Keratinocyte (primary cell): Measurements from ENCODE around the gene TSPAN10. TPM values are rescaled to one million over a fixed set of nuclear protein-coding genes. Genes with fewer than 3 reads are reported as not detected.

Experiments used
- DNase-seq: peaks from one replicate; pipeline ENCODE4 v3.0.0-alpha.2; 2011; ENCODE audit warnings: low read depth, missing footprints, low spot score
- FAIRE-seq: peaks from 2 replicates; lab custom pipeline; 2011; peaks lifted over from hg19 to GRCh38; lab: Jason Lieb, UNC
- H2AFZ ChIP-seq: 2 replicates; pipeline ENCODE4 v1.6.0; 2012; ENCODE audit warnings: low read length, control low read depth, inconsistent platforms; ENCODE audit not compliant: control insufficient read depth
- H3K27ac ChIP-seq: 2 replicates; pipeline ENCODE4 v1.5.1; 2011; ENCODE audit warnings: low read length; ENCODE audit not compliant: control insufficient read depth, insufficient read depth
- H3K27me3 ChIP-seq: 3 replicates; pipeline ENCODE4 v1.6.0; 2011; ENCODE audit warnings: low read length; ENCODE audit not compliant: control insufficient read depth, insufficient read depth; ENCODE audit errors: extremely low read depth
- H3K36me3 ChIP-seq, 2 experiments: 2 replicates in 1 of 2; 3 replicates in 1 of 2; pipeline ENCODE4 v1.5.1; 2011; ENCODE audit warnings: low read length in 2 of 2, mild to moderate bottlenecking in 1 of 2; ENCODE audit not compliant: control insufficient read depth in 2 of 2, insufficient read depth in 2 of 2; ENCODE audit errors: extremely low read depth in 1 of 2
- H3K4me1 ChIP-seq: 3 replicates; pipeline ENCODE4 v1.5.1; 2011; ENCODE audit warnings: low read length; ENCODE audit not compliant: control insufficient read depth, insufficient read depth; ENCODE audit errors: extremely low read depth
- H3K4me2 ChIP-seq: 3 replicates; pipeline ENCODE4 v1.6.0; 2011; ENCODE audit warnings: low read depth, low read length; ENCODE audit not compliant: control insufficient read depth, insufficient read depth; ENCODE audit errors: extremely low read depth
- H3K4me3 ChIP-seq, 3 experiments: fragments of 200-600 bp in 1 of 3; sonication (generic) in 1 of 3; 2 replicates in 2 of 3; 3 replicates in 1 of 3; pipeline ENCODE4 v1.5.1; 2011 to 2016; ENCODE audit warnings: low read length in 3 of 3, mild to moderate bottlenecking in 3 of 3, control low read depth in 2 of 3, inconsistent platforms in 1 of 3, low read depth in 1 of 3, mixed read lengths in 1 of 3, mixed run types in 1 of 3, moderate library complexity in 1 of 3; ENCODE audit not compliant: control insufficient read depth in 2 of 3, insufficient read depth in 2 of 3; ENCODE audit errors: extremely low read depth in 1 of 3
- H3K79me2 ChIP-seq: 2 replicates; pipeline ENCODE4 v1.6.0; 2012; ENCODE audit warnings: low read length; ENCODE audit not compliant: control insufficient read depth, insufficient read depth
- H3K9ac ChIP-seq: 3 replicates; pipeline ENCODE4 v1.6.0; 2011; ENCODE audit warnings: low read length; ENCODE audit not compliant: control insufficient read depth, insufficient read depth; ENCODE audit errors: extremely low read depth
- H3K9me1 ChIP-seq: 3 replicates; pipeline ENCODE4 v1.6.0; 2011; ENCODE audit warnings: low read length; ENCODE audit not compliant: control insufficient read depth, insufficient read depth; ENCODE audit errors: extremely low read depth
- H3K9me3 ChIP-seq: 2 replicates; pipeline ENCODE4 v1.5.1; 2012; ENCODE audit warnings: low read depth, low read length; ENCODE audit not compliant: control insufficient read depth
- H4K20me1 ChIP-seq: 3 replicates; pipeline ENCODE4 v1.6.0; 2011; ENCODE audit warnings: low read length; ENCODE audit not compliant: control insufficient read depth, insufficient read depth; ENCODE audit errors: extremely low read depth
- CTCF ChIP-seq, 3 experiments: IDR thresholded peaks in 1 of 3; conservative IDR thresholded peaks in 1 of 3; optimal IDR thresholded peaks in 1 of 3; 2 replicates in 2 of 3; 3 replicates in 1 of 3; pipeline versions ENCODE3 to v1.5.1; 2011; ENCODE audit warnings: low read length in 3 of 3, mild to moderate bottlenecking in 3 of 3, moderate library complexity in 2 of 3, control low read depth in 1 of 3, inconsistent platforms in 1 of 3; ENCODE audit not compliant: insufficient read depth in 2 of 3; ENCODE audit errors: extremely low read depth in 1 of 3
- EZH2 ChIP-seq: IDR thresholded peaks from one replicate; pipeline ENCODE4 v1.6.1; 2012; ENCODE audit warnings: inconsistent platforms, mild to moderate bottlenecking, low read length, moderate library complexity
- dilution Hi-C: fragments of 300-500 bp; cut with MboI; formaldehyde crosslinking; loops from one replicate; pipeline ENCODE4 v1.7.0; 2020; ENCODE audit warnings: low sequenced_read_pairs; ENCODE audit not compliant: extremely low pct_ligation_motif_present
- polyA plus RNA-seq, 5 experiments: library from polyadenylated mRNA; depleted of rRNA in 3 of 5; stranded (reverse) in 3 of 5; stranded (forward) in 1 of 5; unstranded in 1 of 5; fragments of >200 nt; gene quantifications; 1 replicate in 1 of 5; 2 replicates in 3 of 5; 3 replicates in 1 of 5; pipeline versions ENCODE4 v1.2.1 to v1.2.3, GENCODE V29; 2011 to 2012; ENCODE audit warnings: missing spikeins in 2 of 5, low read depth in 1 of 5, low replicate concordance in 1 of 5

The TSPAN10 gene
- polyA plus RNA-seq, 1 donor (not counting 4 experiments of a cell fraction or from before 2014, with no cell fraction given): 0.89 TPM

DNA sequence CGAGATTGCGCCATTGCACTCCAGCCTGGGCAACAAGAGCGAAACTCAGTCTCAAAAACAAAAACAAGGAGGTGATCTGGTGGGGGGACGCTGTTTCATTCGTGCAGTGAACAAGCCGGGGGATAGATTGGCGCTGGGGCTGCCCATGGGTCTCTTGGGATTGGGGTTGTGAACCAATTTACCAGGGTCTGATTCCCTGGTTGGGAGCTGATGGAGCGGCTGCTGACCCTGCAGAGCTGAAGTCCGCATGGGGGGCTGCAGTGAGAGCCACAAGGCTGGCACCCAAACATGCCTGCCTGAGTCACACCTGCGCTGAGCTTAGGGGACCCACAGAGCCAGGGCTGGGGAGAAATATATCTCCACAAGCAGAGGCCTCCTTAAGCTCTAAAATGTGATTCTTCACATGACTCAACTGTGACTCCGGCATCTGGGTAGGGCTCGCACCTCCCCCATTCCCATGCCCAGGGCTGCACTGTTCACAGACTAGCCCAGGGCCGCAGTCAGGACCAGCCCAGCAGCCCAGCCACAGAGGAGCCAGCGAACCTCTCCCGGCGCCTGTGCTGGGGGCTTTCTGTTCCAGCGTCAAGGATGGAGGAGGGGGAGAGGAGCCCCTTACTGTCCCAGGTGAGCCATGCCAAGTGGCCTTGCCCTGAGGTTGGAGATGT lies 5.0 kb downstream of the TSPAN10 start:
- TF ChIP-seq CTCF (optimal IDR thresholded peaks at IDR 0.05 in 1 of 3, IDR thresholded peaks at IDR 0.05 in 1 of 3, conservative IDR thresholded peaks at IDR 0.05 in 1 of 3; ENCODE audit: extremely low read depth in 1 of 3, insufficient read depth in 2 of 3, low read length in 3 of 3) (no peak), EZH2 (no peak)
- H4K20me1 ChIP-seq: peaks cover under 1% of the 10 kb centered on the region
- peaks cover 17% of the 10 kb centered on the region for H3K4me1 ChIP-seq
- H3K79me2 ChIP-seq: no peaks in the 10 kb centered on the region
- H3K4me3 ChIP-seq: peak overlapping the region in 1 of 3 experiments; percentile 16
- no peaks in the 10 kb centered on the region for H3K9me3 ChIP-seq
- FAIRE-seq: peak; percentile 44
- dilution Hi-C loops: no loop called here
- peaks cover 0 to 3% of the 10 kb centered on the region in 2 experiments for H3K36me3 ChIP-seq
- DNase-seq: peak; percentile 69
- H3K9ac ChIP-seq: peak overlapping the region; percentile 42
- peak overlapping the region; percentile 34 for H3K4me2 ChIP-seq
- no peaks in the 10 kb centered on the region for H3K9me1 ChIP-seq
- H2AFZ ChIP-seq: peak overlapping the region; percentile 36
- H3K27me3 ChIP-seq: peaks cover 4% of the 10 kb centered on the region
- peak overlapping the region; percentile 19 for H3K27ac ChIP-seq

DNA sequence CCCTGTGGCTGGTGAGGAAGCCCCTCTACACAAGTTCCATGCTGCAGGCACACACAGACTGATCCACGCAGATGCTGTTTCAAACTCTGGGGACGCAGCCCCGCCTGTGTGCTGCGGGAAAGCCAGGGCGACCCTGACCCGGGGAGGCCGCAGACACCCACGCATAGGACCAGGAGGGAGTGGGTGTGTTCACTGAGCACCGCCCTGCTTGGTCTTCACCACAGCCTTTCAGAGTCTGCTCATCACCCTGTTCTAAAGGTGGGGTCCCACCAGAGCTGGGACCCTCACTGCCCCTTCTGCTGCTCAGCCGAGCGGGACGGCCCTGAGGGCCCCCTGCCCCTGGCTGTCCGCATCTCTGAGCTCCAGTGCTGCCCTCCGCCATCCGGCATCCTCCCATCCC lies 7.5 kb downstream of the TSPAN10 start:
- Histone ChIP-seq H4K20me1 (peaks cover 4% of the 10 kb centered on the region), H3K4me2 (no peak overlapping the region), H3K79me2 (no peaks in the 10 kb centered on the region), H3K9me3 (no peaks in the 10 kb centered on the region), H3K9me1 (no peaks in the 10 kb centered on the region), H2AFZ (no peak overlapping the region), H3K27ac (no peak overlapping the region), H3K4me1 (peaks cover 12% of the 10 kb centered on the region), H3K4me3 (no peak overlapping the region), H3K36me3 (peaks cover 0 to 3% of the 10 kb centered on the region in 2 experiments), H3K27me3 (peaks cover 25% of the 10 kb centered on the region), H3K9ac (no peak overlapping the region)
- FAIRE-seq (no peak), DNase-seq (no peak)
- dilution Hi-C loops: no loop called here
- TF ChIP-seq CTCF (optimal IDR thresholded peaks at IDR 0.05 in 1 of 3, IDR thresholded peaks at IDR 0.05 in 1 of 3, conservative IDR thresholded peaks at IDR 0.05 in 1 of 3; ENCODE audit: extremely low read depth in 1 of 3, insufficient read depth in 2 of 3, low read length in 3 of 3): no peak
- TF ChIP-seq EZH2: no peak
